Activated naive CD8-positive, alpha-beta T cell treated with anti-CD3 and anti-CD28 coated beads, Interleukin-2, amount 10 ng/mL, durations not matched to agents 7 days and 5 days (primary cell): ENCODE data around the gene TBC1D9. TPM values are rescaled to one million over a fixed set of nuclear protein-coding genes. Genes with fewer than 3 reads are reported as not detected.

Source experiments
- ATAC-seq: fragments of 150-1000 bp; cut with Tn5 transposase; one replicate; pipeline ENCODE4 v1.10.0; 2021; ENCODE audit warnings: low read depth, moderate library complexity
- POLR2A ChIA-PET: fragments of 350-600 bp; sonication (Branson Sonifier 250); formaldehyde crosslinking; loops from one replicate; lab custom pipeline; 2021; ENCODE audit warnings: antibody characterized with exemption; lab: Charles Lee
- DNase-seq: peaks from one replicate; pipeline ENCODE4 v3.0.0; 2021
- H3K27ac Mint-ChIP-seq: one replicate; pipeline ENCODE4 v1.8.0; 2022; ENCODE audit warnings: mild to moderate bottlenecking, mixed read lengths
- H3K27me3 Mint-ChIP-seq: one replicate; pipeline ENCODE4 v1.8.0; 2022; ENCODE audit warnings: mild to moderate bottlenecking, moderate library complexity, mixed read lengths
- H3K36me3 Mint-ChIP-seq: one replicate; pipeline ENCODE4 v1.8.0; 2021; ENCODE audit warnings: mild to moderate bottlenecking, mixed read lengths
- H3K4me1 Mint-ChIP-seq: one replicate; pipeline ENCODE4 v1.8.0; 2021; ENCODE audit warnings: mixed read lengths
- H3K4me3 Mint-ChIP-seq: one replicate; pipeline ENCODE4 v1.8.0; 2022; ENCODE audit warnings: mild to moderate bottlenecking, moderate library complexity, mixed read lengths
- H3K9me3 Mint-ChIP-seq: one replicate; pipeline ENCODE4 v1.8.0; 2021; ENCODE audit warnings: mixed read lengths
- total RNA-seq, 2 experiments: library from RNA; stranded (reverse); gene quantifications; one replicate each; pipeline ENCODE4 v1.2.3, GENCODE V29; 2021

The TBC1D9 gene
- total RNA-seq, 2 experiments from 2014 or later = 0.11 to 0.17 TPM

DNA sequence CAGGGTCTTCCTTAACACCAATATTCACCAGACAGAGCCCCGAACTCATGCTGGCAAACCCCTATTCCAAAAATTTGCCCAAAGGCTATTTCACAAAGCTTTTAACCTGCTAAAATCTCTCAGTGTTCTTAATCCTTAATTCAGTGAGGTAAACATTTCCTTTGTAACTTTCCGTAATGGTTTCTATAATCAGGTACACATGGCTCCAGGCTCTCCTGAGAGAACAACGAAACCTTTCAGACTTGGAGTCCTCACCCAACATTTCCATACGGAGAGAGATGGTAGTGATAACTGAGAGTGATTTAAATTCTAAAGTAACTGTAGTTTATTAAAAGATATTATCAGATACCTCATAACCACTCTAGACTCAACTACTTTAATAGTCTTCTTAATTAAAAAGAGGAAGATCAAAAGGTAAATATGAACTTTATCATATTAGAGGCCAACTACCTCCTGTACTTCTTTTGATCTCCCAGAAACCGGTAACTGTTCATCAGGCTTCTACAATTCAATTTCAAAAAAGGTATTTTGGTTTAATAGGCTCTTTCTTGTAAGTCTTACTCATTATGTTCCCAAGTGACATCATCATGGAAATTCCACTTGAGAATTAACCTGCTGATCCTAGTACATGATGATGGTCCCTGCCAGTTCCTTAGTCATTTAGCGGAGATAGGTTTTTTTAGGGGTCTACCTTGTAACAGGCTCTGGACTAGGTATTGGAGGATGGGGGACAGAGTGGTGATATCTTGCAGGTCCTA, 96.1 kb downstream of the TBC1D9 start:
- H3K4me3 Mint-ChIP-seq = no peak overlapping the region
- POLR2A ChIA-PET = no interaction called here

DNA sequence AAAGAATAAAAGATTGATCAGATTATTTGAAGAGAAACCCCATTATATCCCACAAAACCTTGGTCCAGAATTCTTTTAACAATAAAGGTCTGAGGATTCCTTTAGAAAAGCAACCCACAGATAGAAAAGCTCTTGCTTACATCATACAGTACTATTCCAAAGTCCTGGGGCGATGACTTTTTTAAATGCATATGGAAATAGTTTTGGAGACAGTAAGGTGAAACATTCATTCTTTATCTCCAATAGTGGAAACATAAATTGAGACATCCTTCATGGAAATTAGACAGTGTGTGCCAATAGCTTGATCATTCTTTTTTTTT, 101.7 kb downstream of the TBC1D9 start:
- DNase-seq (no peak), ATAC-seq (no peak)
- H3K36me3 Mint-ChIP-seq = no peaks in the 10 kb centered on the region
- H3K4me3 Mint-ChIP-seq = no peak overlapping the region
- H3K4me1 Mint-ChIP-seq = no peaks in the 10 kb centered on the region
- POLR2A ChIA-PET = no interaction called here
- H3K27me3 Mint-ChIP-seq = peaks cover 22% of the 10 kb centered on the region
- no peak overlapping the region for H3K27ac Mint-ChIP-seq
- no peaks in the 10 kb centered on the region for H3K9me3 Mint-ChIP-seq

More for the DNA sequence above, 96.1 kb downstream of the TBC1D9 start:
- DNase-seq (no peak), ATAC-seq (no peak)
- H3K4me1 Mint-ChIP-seq = no peaks in the 10 kb centered on the region
- H3K27ac Mint-ChIP-seq = no peak overlapping the region
- peaks cover 13% of the 10 kb centered on the region for H3K27me3 Mint-ChIP-seq
- no peaks in the 10 kb centered on the region for H3K36me3 Mint-ChIP-seq
- peaks cover 1% of the 10 kb centered on the region for H3K9me3 Mint-ChIP-seq

DNA sequence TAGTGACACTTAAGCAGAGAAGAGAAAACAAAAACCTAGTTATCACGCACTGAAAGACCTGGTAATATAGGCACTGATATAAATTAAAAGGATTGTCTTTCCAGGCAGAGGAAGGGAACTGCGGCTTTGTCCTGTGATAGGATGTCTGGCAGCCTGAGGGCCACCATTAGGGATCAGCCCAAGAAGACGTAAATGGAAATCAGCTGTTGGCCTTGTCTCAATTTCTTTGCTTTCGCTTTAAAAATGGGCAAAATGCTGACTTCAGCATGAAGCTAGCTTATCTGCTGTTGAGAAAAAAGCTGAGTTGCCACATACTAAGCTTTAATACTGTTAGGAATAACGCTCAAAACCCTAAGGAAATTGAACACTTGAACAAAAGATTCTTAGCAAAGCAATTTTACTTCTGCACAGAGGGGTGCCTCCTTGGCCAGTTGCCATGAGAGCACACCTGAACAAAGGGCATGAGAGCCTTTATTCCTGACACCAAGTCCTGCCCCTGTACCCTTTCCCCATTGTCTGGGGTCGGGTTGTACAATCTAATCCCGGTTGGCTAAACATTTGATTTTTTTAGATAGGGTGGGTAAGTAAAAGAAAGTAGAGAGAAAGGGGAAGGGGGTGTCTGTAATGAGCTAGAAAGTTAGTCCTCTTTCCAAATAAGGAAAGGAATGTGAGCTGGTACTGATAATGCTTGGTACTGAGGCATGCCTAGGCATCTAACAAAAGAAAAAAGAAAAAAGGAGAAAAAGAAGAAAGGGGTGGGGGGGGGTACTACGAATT, 102.3 kb downstream of the TBC1D9 start:
- no peak overlapping the region for H3K4me3 Mint-ChIP-seq
- no peaks in the 10 kb centered on the region for H3K9me3 Mint-ChIP-seq
- H3K36me3 Mint-ChIP-seq = no peaks in the 10 kb centered on the region
- no peak for DNase-seq
- ATAC-seq = no peak
- peaks cover 25% of the 10 kb centered on the region for H3K27me3 Mint-ChIP-seq
- no peak overlapping the region for H3K27ac Mint-ChIP-seq
- H3K4me1 Mint-ChIP-seq = no peaks in the 10 kb centered on the region
- POLR2A ChIA-PET = no interaction called here

DNA sequence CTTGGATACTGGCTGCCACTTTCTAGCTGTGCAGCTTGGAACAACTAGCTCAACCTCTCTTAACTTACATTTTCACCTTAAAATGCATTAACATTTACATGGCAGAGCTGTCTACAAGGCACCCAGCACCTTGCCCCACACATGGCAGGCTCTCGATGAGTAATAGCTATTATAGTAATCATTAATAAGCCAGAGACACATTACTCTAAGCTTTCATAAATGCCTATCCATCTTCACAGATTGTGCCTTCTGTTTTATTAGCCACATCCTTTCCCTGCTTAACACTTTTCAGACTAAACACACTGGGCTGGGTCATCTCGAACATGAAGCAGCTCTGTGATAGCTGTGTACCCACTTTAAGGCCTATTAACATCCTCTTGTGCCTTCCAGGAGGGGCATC, 103.6 kb downstream of the TBC1D9 start:
- Mint-ChIP-seq H3K27me3 (peaks cover 25% of the 10 kb centered on the region), H3K4me1 (no peaks in the 10 kb centered on the region), H3K4me3 (no peak overlapping the region), H3K27ac (no peak overlapping the region), H3K36me3 (no peaks in the 10 kb centered on the region), H3K9me3 (no peaks in the 10 kb centered on the region)
- ATAC-seq (no peak), DNase-seq (no peak)
- POLR2A ChIA-PET = no interaction called here

DNA sequence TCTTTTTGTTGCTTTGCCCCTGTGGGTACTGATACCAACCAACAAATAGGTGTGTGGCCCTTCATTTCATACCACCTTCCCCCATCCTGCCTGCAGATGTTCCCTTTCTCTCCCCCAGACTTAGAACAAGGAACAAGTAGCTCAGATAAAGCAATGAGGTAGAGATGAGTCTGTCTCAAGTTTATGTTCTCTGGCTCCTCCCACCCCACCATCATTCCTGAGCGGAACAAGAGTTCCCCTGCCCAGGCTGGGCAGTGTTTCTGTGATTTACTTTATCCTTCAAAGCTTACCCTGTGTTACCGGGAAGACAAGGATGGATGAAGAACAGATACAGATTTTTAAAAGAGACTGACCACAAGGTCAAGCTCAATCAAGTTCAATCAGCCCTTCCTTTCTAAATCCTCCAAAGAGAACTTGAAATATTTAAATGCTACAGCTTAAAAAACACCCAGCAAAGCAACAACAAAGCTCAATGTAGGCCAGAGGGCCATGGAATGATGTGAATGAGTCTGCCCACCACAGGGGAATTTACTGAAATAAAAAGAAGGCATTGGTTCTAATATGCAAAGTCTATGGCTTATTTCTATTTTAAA, 107.4 kb downstream of the TBC1D9 start:
- peaks cover 25% of the 10 kb centered on the region for H3K27me3 Mint-ChIP-seq
- DNase-seq (no peak), ATAC-seq (no peak)
- H3K27ac Mint-ChIP-seq = no peak overlapping the region
- H3K36me3 Mint-ChIP-seq = no peaks in the 10 kb centered on the region
- no peaks in the 10 kb centered on the region for H3K9me3 Mint-ChIP-seq
- no peak overlapping the region for H3K4me3 Mint-ChIP-seq
- no peaks in the 10 kb centered on the region for H3K4me1 Mint-ChIP-seq
- POLR2A ChIA-PET = no interaction called here

DNA sequence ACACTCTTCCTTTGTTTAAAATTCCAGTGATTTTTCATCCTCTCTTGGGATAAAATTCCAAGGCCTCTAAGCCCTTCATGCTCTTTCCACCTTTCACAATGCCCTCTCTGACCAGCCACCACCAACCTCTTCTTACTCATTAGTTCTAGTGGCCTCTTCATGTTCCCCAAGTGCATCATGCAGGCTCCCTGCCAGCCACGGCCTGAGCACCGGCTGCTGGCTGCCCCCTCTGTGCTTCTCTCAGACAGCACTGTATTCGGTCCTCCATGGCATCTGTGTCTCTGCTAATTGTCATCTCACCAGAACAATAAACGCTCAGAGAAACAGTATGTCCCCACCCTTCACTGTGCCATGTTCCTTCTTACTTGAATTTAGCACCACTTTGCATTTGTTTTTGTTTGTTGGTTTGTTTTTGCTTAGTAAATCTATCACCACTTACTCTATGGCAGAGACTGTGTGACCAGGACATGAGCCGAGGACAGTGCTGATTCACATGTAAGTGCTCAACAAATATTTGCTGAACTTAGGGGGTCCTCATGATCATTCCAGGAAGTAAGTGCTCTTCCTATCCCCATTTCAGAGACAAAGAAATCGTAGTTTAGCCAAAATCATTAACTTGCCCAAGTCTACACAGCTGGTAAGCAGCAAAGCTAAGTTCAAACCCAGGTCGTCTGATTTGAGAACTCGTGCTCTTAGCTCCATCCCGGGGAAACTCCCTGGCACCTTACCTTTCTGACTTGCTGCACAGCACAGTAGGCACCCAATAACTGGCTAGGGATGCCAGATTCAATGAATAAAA, 110.4 kb downstream of the TBC1D9 start:
- ATAC-seq (no peak), DNase-seq (no peak)
- POLR2A ChIA-PET = no interaction called here
- Mint-ChIP-seq H3K36me3 (no peaks in the 10 kb centered on the region), H3K4me3 (no peak overlapping the region), H3K27ac (no peak overlapping the region), H3K27me3 (peaks cover 12% of the 10 kb centered on the region), H3K4me1 (no peaks in the 10 kb centered on the region), H3K9me3 (no peaks in the 10 kb centered on the region)

DNA sequence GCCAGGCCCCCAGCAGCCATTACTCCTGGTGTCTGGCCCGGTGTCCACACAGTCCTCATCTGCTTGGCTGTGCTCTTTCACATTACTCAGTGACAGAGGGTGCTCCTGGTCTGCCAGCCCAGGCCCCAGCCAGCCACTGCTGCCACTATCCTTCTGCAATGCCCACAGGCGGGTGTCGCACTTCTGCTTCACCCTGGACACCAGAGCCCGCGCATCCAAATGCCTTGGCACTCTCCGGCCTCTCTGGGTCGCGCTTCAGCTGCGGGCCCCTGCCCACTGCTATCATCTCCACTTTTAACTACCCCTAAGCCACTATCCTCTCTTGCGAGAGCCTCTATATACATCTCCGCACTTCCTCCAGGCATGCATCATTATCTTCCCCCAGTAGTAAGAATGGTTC, 111.0 kb downstream of the TBC1D9 start:
- H3K27me3 Mint-ChIP-seq = peaks cover 9% of the 10 kb centered on the region
- H3K4me3 Mint-ChIP-seq = no peak overlapping the region
- H3K4me1 Mint-ChIP-seq = no peaks in the 10 kb centered on the region
- ATAC-seq (no peak), DNase-seq (no peak)
- no peaks in the 10 kb centered on the region for H3K9me3 Mint-ChIP-seq
- POLR2A ChIA-PET = no interaction called here
- no peak overlapping the region for H3K27ac Mint-ChIP-seq
- H3K36me3 Mint-ChIP-seq = no peaks in the 10 kb centered on the region

DNA sequence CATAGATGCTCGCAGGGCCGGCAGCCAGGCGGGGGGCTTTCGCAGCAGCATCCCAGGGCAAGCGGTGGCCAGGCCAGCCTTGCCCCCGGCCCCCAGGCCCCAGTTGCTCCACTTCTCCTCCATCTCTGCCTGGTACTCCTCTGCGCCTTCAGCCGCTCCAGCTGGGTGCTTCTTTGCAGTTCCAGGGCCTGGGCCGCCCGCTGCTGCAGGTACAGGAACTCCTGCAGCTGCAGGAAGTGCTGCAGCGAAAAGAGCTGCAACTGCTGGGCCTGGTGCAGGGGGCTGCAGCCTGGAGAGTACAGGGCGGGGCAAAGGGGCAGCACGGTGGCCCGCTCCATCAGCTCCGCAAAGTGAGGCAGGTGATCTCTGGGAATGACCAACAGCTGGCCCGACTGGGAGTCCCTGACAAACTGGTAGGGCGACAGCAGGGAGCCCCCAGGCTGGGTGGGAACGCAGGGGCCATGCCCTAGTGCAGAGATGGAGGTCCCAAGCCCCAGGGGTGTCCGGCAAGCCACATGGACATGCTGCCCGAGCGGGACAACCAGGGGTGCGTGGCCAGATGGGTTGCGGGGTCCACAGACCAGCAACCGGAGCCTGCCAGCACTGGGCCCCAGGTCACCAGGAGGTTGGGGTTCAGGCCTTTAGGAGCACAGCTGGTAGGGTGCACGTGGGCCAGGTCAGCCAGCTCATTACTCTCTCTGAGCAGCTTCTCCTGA, 111.6 kb downstream of the TBC1D9 start:
- Mint-ChIP-seq H3K36me3 (no peaks in the 10 kb centered on the region), H3K4me3 (no peak overlapping the region), H3K4me1 (no peaks in the 10 kb centered on the region), H3K27me3 (peaks cover 9% of the 10 kb centered on the region), H3K27ac (no peak overlapping the region), H3K9me3 (no peaks in the 10 kb centered on the region)
- POLR2A ChIA-PET = no interaction called here
- ATAC-seq = no peak
- DNase-seq = no peak

DNA sequence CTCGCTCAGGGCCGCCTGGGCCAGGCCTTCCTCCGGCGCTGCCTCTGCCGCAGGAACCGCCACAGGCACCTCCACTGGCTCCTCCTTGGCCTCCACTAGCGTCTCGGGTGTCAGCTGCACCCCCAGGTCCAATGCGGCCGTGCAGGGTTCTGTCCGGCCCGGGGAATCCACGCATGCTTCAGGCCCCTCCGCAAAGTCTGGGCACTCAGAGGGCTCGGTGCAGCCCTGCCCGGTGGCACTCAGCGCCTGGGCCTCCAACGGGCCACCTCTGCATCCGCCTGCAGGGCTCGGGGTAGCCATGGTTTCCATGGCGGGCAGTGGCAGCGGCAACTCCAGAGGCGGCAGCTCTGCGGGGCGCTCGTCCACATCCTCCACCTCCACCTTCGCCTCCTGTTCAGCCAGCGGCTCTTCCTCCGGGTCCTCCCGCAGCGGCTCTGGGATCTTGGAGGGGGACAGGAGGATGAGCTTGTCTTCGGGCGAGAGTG, 112.6 kb downstream of the TBC1D9 start:
- DNase-seq (no peak), ATAC-seq (no peak)
- POLR2A ChIA-PET = no interaction called here
- Mint-ChIP-seq H3K4me1 (no peaks in the 10 kb centered on the region), H3K27ac (no peak overlapping the region), H3K9me3 (no peaks in the 10 kb centered on the region), H3K4me3 (no peak overlapping the region), H3K27me3 (peaks cover 5% of the 10 kb centered on the region), H3K36me3 (no peaks in the 10 kb centered on the region)

DNA sequence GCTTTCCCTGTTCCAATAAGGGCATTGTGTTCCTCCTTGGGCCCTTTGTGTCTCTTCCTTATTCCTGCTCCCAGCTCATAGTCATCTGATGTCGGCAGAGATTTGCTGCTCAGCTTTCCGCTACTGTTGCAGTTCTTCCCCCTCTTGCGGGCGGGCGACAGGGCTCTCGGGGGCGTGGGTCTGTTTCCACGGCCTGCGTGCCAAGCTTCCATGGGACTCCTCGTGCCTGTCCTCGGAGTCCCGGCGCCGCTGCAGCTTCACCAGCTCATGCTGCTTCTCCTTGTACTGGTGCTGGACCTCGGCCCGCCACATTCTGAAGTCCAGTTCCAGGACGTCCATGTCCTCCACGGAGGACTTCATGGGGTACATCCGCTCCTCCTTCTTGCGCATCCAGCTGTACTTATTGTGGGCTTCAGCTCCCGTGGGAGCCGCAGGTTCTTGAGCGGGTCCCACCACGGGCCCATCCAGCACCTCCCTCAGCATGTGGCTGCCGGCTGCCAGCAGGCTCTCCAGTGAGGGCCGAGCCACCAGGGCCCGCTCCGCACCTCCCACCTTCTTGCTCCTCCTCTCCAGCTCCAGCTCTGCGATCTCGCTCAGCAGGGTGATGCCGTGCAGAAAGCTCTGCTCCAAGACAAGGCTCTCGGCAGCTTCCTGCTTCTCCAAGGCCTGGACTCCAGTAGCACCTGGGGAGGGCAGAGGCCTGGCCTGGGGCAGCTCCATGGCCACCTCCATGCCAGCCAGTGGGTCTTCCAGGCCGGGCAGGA, 113.3 kb downstream of the TBC1D9 start:
- Mint-ChIP-seq H3K4me1 (no peaks in the 10 kb centered on the region), H3K27me3 (peaks cover 5% of the 10 kb centered on the region), H3K36me3 (no peaks in the 10 kb centered on the region), H3K4me3 (no peak overlapping the region), H3K27ac (no peak overlapping the region), H3K9me3 (no peaks in the 10 kb centered on the region)
- no peak for ATAC-seq
- POLR2A ChIA-PET = no interaction called here
- no peak for DNase-seq

DNA sequence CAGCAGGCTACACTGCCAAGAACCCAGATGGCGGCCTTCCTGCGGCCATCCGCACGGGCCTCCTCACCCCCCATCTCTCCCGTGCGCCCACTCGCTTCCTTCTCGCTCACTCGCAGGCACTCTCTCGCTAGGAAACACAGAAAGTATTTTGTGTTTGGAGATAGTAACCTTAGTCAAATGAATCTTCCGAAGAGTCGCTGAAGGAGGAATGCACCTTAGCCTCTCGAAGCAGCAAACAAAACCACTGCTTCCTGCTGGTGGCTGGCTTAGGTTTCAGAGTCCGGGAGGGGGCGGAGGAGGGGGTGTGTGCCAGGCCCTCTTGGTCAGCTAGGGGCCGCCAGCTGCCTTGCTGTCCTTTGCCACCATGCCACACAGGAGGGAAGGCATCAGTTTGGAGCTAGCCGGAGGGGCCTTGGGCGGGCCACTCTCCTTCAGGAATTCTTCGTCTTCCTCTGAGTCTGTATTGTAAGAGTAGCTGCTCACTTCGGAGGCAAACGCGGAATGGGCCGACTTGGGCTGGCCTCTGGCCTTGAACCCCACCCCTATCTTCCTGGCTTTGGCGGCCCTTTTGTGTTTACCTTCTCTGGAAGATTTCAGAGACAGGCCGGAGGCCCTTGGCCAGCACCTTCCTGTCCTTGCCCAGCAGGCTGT, 114.3 kb downstream of the TBC1D9 start:
- no peaks in the 10 kb centered on the region for H3K9me3 Mint-ChIP-seq
- no peak overlapping the region for H3K27ac Mint-ChIP-seq
- no peak overlapping the region for H3K4me3 Mint-ChIP-seq
- H3K4me1 Mint-ChIP-seq = no peaks in the 10 kb centered on the region
- POLR2A ChIA-PET = no interaction called here
- no peak for DNase-seq
- peaks cover 5% of the 10 kb centered on the region for H3K27me3 Mint-ChIP-seq
- no peaks in the 10 kb centered on the region for H3K36me3 Mint-ChIP-seq
- no peak for ATAC-seq

DNA sequence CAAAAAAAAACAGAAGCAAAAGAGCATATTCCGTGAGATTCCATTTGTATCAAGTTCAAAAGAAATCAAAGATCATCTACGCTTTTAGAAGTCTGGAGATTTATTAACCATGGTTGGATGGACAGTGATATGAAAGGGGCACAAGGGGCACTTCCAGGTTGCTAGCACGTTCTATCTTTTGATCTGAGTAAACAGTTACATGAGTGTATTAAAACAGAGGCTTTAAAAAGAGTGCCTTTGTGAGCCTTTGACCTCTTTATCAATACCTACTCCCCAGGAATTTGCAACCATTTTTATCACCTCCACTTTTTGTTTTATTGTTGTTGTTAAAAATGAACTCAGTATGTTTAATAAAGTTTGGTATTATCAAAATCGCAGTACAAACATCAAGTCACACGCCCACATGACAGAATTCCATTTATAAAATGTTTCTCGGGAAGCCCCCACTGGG, 115.1 kb downstream of the TBC1D9 start:
- DNase-seq (no peak), ATAC-seq (no peak)
- Mint-ChIP-seq H3K36me3 (no peaks in the 10 kb centered on the region), H3K27ac (no peak overlapping the region), H3K9me3 (no peaks in the 10 kb centered on the region), H3K4me1 (no peaks in the 10 kb centered on the region), H3K4me3 (no peak overlapping the region), H3K27me3 (no peaks in the 10 kb centered on the region)
- POLR2A ChIA-PET = no interaction called here
